HepG2 (cell line): Measurements from ENCODE around the gene PHTF1. TPM values are rescaled to one million over a fixed set of nuclear protein-coding genes. Genes with fewer than 3 reads are reported as not detected.

ENCODE experiments used
- ATAC-seq: fragments of 200-7000 bp; cut with Tn5 transposase; 3 replicates; pipeline ENCODE4 v1.9.1; 2020; ENCODE audit warnings: mild to moderate bottlenecking, moderate library complexity
- BruUV-seq: library from RNA; stranded (reverse); fragments of 400-500 nt; replicated peaks from 2 replicates; lab custom pipeline; 2021; lab: Mats Ljungman, UMichigan
- CTCF ChIA-PET: fragments of 300-600 bp; formaldehyde crosslinking; extraction: SDS; loops from one replicate; lab custom pipeline; 2021; ENCODE audit warnings: low total read pairs, inconsistent platforms, low intra/inter-chr PET ratio; lab: Yijun Ruan, JAX
- POLR2A ChIA-PET: fragments of 350-600 bp; sonication (Branson Sonifier 250); formaldehyde crosslinking; loops from one replicate; lab custom pipeline; 2020; ENCODE audit warnings: antibody characterized with exemption, inconsistent platforms; lab: Yijun Ruan, JAX
- DNase-seq: peaks from one replicate; pipeline ENCODE4 v3.0.0-alpha.2; 2015; ENCODE audit warnings: low spot score
- FAIRE-seq: peaks from 3 replicates; lab custom pipeline; 2011; peaks lifted over from hg19 to GRCh38; lab: Jason Lieb, UNC
- H2AFZ ChIP-seq: one replicate; pipeline ENCODE4 v1.6.1; 2011; ENCODE audit warnings: low read length, inconsistent platforms
- H3K27ac ChIP-seq: fragments of 300-600 bp; 3 replicates; pipeline ENCODE4 v1.8.0; 2011; ENCODE audit warnings: mixed run types, mild to moderate bottlenecking, mixed read lengths, low read length, inconsistent platforms; ENCODE audit not compliant: insufficient read depth; ENCODE audit errors: extremely low read length
- H3K27me3 ChIP-seq, 2 experiments: fragments of 200-600 bp in 1 of 2; 2 replicates in 1 of 2; 3 replicates in 1 of 2; pipeline versions ENCODE4 v1.6.0 to v1.8.0; 2011; ENCODE audit warnings: low read length in 2 of 2, mild to moderate bottlenecking in 2 of 2, moderate library complexity in 2 of 2, inconsistent platforms in 1 of 2; ENCODE audit not compliant: insufficient read depth in 2 of 2, control insufficient read depth in 1 of 2
- H3K36me3 ChIP-seq, 2 experiments: fragments of 200-600 bp in 1 of 2; replicated peaks in 1 of 2; 2 replicates in 1 of 2; 3 replicates in 1 of 2; pipeline versions ENCODE4 v1.5.1 to v1.8.0; 2011; ENCODE audit warnings: low read length in 2 of 2, inconsistent platforms in 1 of 2; ENCODE audit not compliant: insufficient read depth in 2 of 2, control insufficient read depth in 1 of 2
- H3K4me1 ChIP-seq: 2 replicates; pipeline ENCODE4 v1.5.1; 2012; ENCODE audit warnings: low read length, inconsistent platforms; ENCODE audit not compliant: insufficient read depth
- H3K4me2 ChIP-seq: 2 replicates; pipeline ENCODE4 v1.6.0; 2011; ENCODE audit warnings: low read depth, low read length, inconsistent platforms
- H3K4me3 ChIP-seq, 3 experiments: fragments of 200-600 bp in 1 of 3; sonication (generic), shearing (Covaris generic) in 1 of 3; replicated peaks in 1 of 3; 2 replicates each; pipeline ENCODE4 v1.5.1; 2011 to 2016; ENCODE audit warnings: low read length in 3 of 3, inconsistent platforms in 2 of 3, low read depth in 2 of 3, mild to moderate bottlenecking in 2 of 3, control low read depth in 1 of 3, mixed read lengths in 1 of 3; ENCODE audit not compliant: insufficient read depth in 1 of 3
- H3K79me2 ChIP-seq: one replicate; pipeline ENCODE4 v1.6.1; 2011; ENCODE audit warnings: low read length, inconsistent platforms; ENCODE audit not compliant: insufficient read depth
- H3K9ac ChIP-seq: 2 replicates; pipeline ENCODE4 v1.6.0; 2011; ENCODE audit warnings: mild to moderate bottlenecking, low read depth, low read length, inconsistent platforms; ENCODE audit not compliant: insufficient read depth
- H3K9me3 ChIP-seq: 2 replicates; pipeline ENCODE4 v1.5.1; 2012; ENCODE audit warnings: mild to moderate bottlenecking, low read length
- H4K20me1 ChIP-seq: 2 replicates; pipeline ENCODE4 v1.6.0; 2011; ENCODE audit warnings: inconsistent platforms, mild to moderate bottlenecking, low read length, moderate library complexity; ENCODE audit not compliant: insufficient read depth
- ATAD3A ChIP-seq: sonication (generic); formaldehyde crosslinking; IDR thresholded peaks from 2 replicates; pipeline ENCODE4 v1.4.0; 2020; ENCODE audit warnings: missing genetic modification reagents
- PHF21A ChIP-seq: sonication (generic); formaldehyde crosslinking; IDR thresholded peaks from 2 replicates; pipeline ENCODE4 v1.5.0; 2020; ENCODE audit warnings: mild to moderate bottlenecking, missing genetic modification reagents
- PRMT3 ChIP-seq: sonication (generic); formaldehyde crosslinking; IDR thresholded peaks from 2 replicates; pipeline ENCODE4 v1.8.1; 2022; ENCODE audit warnings: low read depth, mild to moderate bottlenecking, moderate library complexity, missing genetic modification reagents, borderline replicate concordance
- SMARCC2 ChIP-seq: fragments of 450-650 bp; IDR thresholded peaks from 2 replicates; pipeline ENCODE4 v1.6.1; 2017; ENCODE audit warnings: antibody characterized with exemption, mild to moderate bottlenecking
- SRY ChIP-seq: sonication (generic); formaldehyde crosslinking; IDR thresholded peaks from 2 replicates; pipeline ENCODE4 v1.8.0; 2022; ENCODE audit warnings: mild to moderate bottlenecking, missing genetic modification reagents
- ZKSCAN8 ChIP-seq: IDR thresholded peaks from 2 replicates; pipeline ENCODE4 v1.6.1; 2016; ENCODE audit warnings: borderline replicate concordance, missing genetic modification reagents, missing compliant biosample characterization
- ZMYM2 ChIP-seq: sonication (generic); formaldehyde crosslinking; IDR thresholded peaks from 2 replicates; pipeline ENCODE4 v1.8.0; 2022; ENCODE audit warnings: mild to moderate bottlenecking, missing genetic modification reagents
- WGBS: methylation state at CpG from one replicate; pipeline ENCODE4 v1.1.6; 2017; ENCODE audit warnings: low lambda C conversion rate; 5-methylcytosine and 5-hydroxymethylcytosine counted together
- in situ Hi-C: cut with HindIII; loops from 2 replicates; pipeline ENCODE4 v1.10.0; 2017; ENCODE audit warnings: low pct_unique_long_range_greater_than_20kb; ENCODE audit not compliant: extremely low pct_ligation_motif_present
- intact Hi-C: fragments of 100-400 bp; cut with micrococcal nuclease; formaldehyde crosslinking; loops from one replicate; pipeline ENCODE4 v1.10.0; 2022; ENCODE audit not compliant: unreplicated experiment
- polyA plus RNA-seq, 8 experiments: library from polyadenylated mRNA; depleted of rRNA in 3 of 8; stranded (reverse) in 7 of 8; unstranded in 1 of 8; fragments of >200 nt; fragmentation: Illumina TruSeq in 4 of 8; extraction: Trizol in 4 of 8; gene quantifications; 2 replicates each; pipeline versions ENCODE4 v1.2.1 to v1.2.3, GENCODE V29; 2011 to 2016; ENCODE audit warnings: low read depth in 4 of 8, missing spikeins in 1 of 8, mixed read lengths in 1 of 8; ENCODE audit not compliant: insufficient read depth in 1 of 8
- total RNA-seq, 5 experiments: library from RNA; depleted of rRNA; stranded (reverse); fragments of >200 nt; fragmentation: Illumina TruSeq; extraction: Trizol; gene quantifications; 2 replicates each; pipeline ENCODE4 v1.2.3, GENCODE V29; 2016; ENCODE audit warnings: low read depth in 1 of 5
- TF ChIP-seq, protein P1 (sequence below): sonication (generic); formaldehyde crosslinking; IDR thresholded peaks from 2 replicates; pipeline ENCODE4 v1.4.0; 2020; ENCODE audit warnings: missing genetic modification reagents
- TF ChIP-seq, protein P2 (sequence below): sonication (generic); formaldehyde crosslinking; IDR thresholded peaks from 2 replicates; pipeline ENCODE4 v1.4.0; 2020; ENCODE audit warnings: missing genetic modification reagents, borderline replicate concordance
- TF ChIP-seq, protein P3 (sequence below): fragments of 450-650 bp; IDR thresholded peaks from 2 replicates; pipeline ENCODE4 v1.6.1; 2016
- TF ChIP-seq, protein P4 (sequence below): sonication (generic); formaldehyde crosslinking; IDR thresholded peaks from 2 replicates; pipeline ENCODE4 v1.4.0; 2020; ENCODE audit warnings: mild to moderate bottlenecking, missing genetic modification reagents
- TF ChIP-seq, protein P5 (sequence below): IDR thresholded peaks from 2 replicates; pipeline ENCODE4 v1.6.1; 2016

Gene PHTF1
- total and polyA plus RNA-seq, 2 of the 13 experiments (the other 11 are each of a cell fraction or from before 2014, with no cell fraction given) = 5.0 to 19.7 TPM

DNA sequence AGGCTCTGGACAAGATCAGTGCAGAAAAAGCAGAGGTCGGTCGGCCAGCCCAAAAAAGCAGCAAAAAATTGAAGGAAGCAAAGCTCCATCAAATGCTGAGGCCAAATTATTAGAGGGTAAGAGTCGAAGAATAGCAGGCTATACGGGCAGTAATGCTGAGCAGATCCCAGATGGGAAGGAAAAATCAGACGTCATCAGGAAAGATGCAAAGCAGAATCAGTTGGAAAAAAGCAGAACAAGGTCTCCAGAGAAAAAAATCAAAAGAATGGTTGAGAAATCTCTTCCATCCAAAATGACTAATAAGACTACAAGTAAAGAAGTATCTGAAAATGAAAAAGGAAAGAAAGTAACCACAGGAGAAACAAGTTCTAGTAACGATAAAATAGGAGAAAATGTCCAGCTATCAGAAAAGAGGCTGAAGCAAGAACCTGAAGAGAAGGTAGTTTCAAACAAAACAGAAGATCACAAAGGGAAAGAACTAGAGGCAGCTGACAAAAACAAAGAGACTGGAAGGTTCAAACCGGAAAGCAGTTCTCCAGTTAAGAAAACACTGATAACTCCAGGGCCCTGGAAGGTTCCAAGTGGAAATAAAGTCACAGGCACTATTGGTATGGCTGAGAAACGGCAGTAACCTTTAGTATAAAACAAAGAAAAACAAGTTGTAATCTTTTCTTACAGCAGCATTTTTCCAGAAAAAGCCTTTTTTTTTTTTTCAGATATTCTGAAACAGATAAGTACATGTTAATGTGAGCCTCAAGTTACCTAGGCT is 75.7 kb downstream of the PHTF1 start:
- DNase-seq = no peak
- Histone ChIP-seq H3K27me3 (no peaks in the 10 kb centered on the region), H3K79me2 (no peaks in the 10 kb centered on the region)
- CTCF ChIA-PET = no interaction called here
- TF ChIP-seq, protein P1, sequence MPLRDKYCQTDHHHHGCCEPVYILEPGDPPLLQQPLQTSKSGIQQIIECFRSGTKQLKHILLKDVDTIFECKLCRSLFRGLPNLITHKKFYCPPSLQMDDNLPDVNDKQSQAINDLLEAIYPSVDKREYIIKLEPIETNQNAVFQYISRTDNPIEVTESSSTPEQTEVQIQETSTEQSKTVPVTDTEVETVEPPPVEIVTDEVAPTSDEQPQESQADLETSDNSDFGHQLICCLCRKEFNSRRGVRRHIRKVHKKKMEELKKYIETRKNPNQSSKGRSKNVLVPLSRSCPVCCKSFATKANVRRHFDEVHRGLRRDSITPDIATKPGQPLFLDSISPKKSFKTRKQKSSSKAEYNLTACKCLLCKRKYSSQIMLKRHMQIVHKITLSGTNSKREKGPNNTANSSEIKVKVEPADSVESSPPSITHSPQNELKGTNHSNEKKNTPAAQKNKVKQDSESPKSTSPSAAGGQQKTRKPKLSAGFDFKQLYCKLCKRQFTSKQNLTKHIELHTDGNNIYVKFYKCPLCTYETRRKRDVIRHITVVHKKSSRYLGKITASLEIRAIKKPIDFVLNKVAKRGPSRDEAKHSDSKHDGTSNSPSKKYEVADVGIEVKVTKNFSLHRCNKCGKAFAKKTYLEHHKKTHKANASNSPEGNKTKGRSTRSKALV (CRISPR knock-in tag) = no peak
- TF ChIP-seq, protein P2, sequence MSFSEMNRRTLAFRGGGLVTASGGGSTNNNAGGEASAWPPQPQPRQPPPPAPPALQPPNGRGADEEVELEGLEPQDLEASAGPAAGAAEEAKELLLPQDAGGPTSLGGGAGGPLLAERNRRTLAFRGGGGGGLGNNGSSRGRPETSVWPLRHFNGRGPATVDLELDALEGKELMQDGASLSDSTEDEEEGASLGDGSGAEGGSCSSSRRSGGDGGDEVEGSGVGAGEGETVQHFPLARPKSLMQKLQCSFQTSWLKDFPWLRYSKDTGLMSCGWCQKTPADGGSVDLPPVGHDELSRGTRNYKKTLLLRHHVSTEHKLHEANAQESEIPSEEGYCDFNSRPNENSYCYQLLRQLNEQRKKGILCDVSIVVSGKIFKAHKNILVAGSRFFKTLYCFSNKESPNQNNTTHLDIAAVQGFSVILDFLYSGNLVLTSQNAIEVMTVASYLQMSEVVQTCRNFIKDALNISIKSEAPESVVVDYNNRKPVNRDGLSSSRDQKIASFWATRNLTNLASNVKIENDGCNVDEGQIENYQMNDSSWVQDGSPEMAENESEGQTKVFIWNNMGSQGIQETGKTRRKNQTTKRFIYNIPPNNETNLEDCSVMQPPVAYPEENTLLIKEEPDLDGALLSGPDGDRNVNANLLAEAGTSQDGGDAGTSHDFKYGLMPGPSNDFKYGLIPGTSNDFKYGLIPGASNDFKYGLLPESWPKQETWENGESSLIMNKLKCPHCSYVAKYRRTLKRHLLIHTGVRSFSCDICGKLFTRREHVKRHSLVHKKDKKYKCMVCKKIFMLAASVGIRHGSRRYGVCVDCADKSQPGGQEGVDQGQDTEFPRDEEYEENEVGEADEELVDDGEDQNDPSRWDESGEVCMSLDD = no peak
- TF ChIP-seq, protein P3, sequence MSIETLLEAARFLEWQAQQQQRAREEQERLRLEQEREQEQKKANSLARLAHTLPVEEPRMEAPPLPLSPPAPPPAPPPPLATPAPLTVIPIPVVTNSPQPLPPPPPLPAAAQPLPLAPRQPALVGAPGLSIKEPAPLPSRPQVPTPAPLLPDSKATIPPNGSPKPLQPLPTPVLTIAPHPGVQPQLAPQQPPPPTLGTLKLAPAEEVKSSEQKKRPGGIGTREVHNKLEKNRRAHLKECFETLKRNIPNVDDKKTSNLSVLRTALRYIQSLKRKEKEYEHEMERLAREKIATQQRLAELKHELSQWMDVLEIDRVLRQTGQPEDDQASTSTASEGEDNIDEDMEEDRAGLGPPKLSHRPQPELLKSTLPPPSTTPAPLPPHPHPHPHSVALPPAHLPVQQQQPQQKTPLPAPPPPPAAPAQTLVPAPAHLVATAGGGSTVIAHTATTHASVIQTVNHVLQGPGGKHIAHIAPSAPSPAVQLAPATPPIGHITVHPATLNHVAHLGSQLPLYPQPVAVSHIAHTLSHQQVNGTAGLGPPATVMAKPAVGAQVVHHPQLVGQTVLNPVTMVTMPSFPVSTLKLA = no peak
- TF ChIP-seq, protein P4, sequence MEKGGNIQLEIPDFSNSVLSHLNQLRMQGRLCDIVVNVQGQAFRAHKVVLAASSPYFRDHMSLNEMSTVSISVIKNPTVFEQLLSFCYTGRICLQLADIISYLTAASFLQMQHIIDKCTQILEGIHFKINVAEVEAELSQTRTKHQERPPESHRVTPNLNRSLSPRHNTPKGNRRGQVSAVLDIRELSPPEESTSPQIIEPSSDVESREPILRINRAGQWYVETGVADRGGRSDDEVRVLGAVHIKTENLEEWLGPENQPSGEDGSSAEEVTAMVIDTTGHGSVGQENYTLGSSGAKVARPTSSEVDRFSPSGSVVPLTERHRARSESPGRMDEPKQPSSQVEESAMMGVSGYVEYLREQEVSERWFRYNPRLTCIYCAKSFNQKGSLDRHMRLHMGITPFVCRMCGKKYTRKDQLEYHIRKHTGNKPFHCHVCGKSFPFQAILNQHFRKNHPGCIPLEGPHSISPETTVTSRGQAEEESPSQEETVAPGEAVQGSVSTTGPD (CRISPR knock-in tag) = no peak
- TF ChIP-seq ZKSCAN8 (CRISPR knock-in tag) (no peak), ZMYM2 (no peak), ATAD3A (CRISPR knock-in tag) (no peak), SMARCC2 (no peak), PHF21A (CRISPR knock-in tag) (no peak), SRY (CRISPR knock-in tag) (no peak), PRMT3 (no peak)
- TF ChIP-seq, protein P5, sequence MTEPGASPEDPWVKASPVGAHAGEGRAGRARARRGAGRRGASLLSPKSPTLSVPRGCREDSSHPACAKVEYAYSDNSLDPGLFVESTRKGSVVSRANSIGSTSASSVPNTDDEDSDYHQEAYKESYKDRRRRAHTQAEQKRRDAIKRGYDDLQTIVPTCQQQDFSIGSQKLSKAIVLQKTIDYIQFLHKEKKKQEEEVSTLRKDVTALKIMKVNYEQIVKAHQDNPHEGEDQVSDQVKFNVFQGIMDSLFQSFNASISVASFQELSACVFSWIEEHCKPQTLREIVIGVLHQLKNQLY (CRISPR knock-in tag) = no peak
- TF ChIP-seq, all 625 proteins: peak for 0
- Histone ChIP-seq H3K4me3 (no peak overlapping the region), H3K4me1 (no peaks in the 10 kb centered on the region), H3K27ac (no peak overlapping the region), H3K36me3 (peaks cover 2 to 12% of the 10 kb centered on the region in 2 experiments; a peak in 1 of 5 replicates), H3K9me3 (no peaks in the 10 kb centered on the region), H3K9ac (no peak overlapping the region), H2AFZ (no peak overlapping the region), H3K4me2 (no peak overlapping the region), H4K20me1 (no peaks in the 10 kb centered on the region)
- no TSS peak for BruUV-seq
- ATAC-seq (no peak), FAIRE-seq (no peak)
- intact Hi-C loops (no loop called here), in situ Hi-C loops (no loop called here)
- POLR2A ChIA-PET = no interaction called here
- 97% methylated on average over 8 of the region's 8 CpGs for WGBS
